Stimulated activated CD4-positive, alpha-beta T cell treated with anti-CD3 and anti-CD28 coated beads, Interleukin-12 subunit alpha, Interleukin-12 subunit beta, amount 100 ng/mL, for 48 hours (primary cell): Measurements from ENCODE around the gene CELF4.
"Not testable (repeated sequence)": the region's sequence is repeated elsewhere in the genome, so short reads cannot be mapped to it uniquely, and the experiment has no call there.

Experiments
- DNase-seq, 3 donors: peaks; one replicate each; pipeline ENCODE4 v3.0.0-alpha.2; 2020; ENCODE audit warnings: low read depth in 2 of 3, low spot score in 1 of 3

The CELF4 gene

DNA sequence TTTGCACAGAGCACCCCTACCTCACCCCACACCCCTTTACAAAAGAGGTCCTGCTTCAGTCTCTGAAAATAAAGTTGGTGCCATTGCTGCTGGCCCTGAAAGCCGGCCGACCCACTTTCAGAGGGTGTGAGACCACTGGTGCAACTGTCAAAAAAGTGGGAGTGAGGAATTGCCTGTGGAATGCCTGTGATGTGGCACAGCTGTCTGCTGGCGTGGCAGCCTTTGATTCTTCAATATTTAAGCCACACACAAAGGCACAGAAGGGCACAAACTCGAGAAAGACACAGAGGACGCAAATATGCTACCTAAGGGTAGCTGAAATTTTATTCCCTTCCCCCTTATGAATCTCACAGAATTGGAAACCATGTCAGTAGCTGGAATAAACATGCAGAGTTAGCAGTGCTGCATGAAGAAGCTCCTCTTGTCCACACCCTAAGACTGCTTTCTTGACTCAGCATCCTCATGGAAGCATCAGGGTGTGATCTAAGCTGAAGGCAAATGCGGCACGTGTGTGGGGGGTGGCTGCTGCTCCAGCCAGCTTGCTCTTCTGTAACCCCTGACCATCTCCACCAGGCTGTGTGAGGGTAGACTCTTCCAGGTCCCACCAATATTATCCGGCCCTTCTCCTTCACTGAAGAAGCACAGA, 92.3 kb downstream of the CELF4 start:
- DNase-seq, result no peak

DNA sequence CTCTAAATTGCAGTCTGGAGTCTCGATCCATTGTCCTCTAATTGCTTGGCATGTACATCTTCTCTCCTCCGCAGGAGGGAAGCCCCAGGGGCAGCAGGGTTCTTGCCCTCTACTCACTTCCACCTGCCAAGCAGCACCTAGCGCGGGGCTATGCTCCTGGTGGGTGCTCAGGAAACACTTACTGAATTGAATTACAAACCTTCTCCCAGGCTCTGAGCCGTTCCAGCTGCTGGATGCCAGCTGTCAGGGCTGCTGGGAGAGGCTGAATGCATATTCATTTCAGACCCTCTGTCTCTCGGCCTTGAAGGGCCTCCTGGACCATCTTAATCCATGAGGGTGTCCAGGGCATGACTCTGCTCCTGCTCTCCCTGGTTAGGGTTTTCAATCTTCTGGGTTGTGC, 94.0 kb downstream of the CELF4 start:
- no peak for DNase-seq

- DNase-seq, result no peak
Measured at GRCh38 chr18:37470986-37471385, 94.6 kb downstream of the CELF4 start.

- DNase-seq, result no peak
Measured at GRCh38 chr18:37467002-37467662, 98.5 kb downstream of the CELF4 start.

DNA sequence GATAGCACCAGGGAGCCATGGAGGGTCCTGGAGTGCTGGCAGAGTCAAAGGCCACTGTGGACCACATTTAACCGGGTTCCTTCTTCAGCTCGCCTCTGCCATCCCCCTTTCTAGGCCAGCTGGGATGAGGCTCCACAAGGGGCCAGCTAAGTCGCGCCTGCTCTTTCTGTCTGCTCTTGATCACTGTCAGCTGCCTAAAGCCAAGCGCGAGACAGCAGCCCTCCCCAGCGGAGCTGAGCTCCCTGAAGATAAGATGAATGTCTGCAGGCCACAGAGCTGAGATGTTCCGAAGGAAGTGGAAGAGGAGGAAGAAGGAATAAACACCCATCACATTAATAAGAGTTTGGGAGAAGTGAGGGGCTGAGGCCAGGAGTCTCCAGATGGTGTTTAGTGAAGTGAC, 99.6 kb downstream of the CELF4 start:
- no peak for DNase-seq

GRCh38 chr18:37464257-37464656, 101.3 kb downstream of the CELF4 start:
- no peak for DNase-seq

- not testable (repeated sequence) for DNase-seq
Measured at GRCh38 chr18:37461329-37461728, 104.3 kb downstream of the CELF4 start.

DNA sequence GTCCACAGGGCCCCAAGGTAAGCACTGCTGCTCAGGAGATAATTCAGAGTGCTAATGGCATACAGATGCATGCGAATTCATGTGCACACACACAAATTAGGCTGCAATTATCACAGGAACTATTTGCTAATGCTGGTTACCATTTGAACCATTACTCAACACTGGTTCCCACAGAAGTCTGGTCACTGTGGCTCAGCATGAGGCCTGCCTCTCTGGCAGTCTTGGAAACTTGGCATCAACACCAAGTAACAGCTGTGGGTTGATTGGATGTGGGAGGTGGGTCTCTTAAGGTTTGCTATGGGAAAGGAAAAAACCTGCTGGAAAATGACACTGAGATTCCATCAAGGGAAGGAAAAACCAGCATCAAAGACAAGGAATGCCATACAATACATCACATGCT, 105.0 kb downstream of the CELF4 start:
- DNase-seq, result no peak

- DNase-seq, result no peak
Measured at GRCh38 chr18:37458697-37459096, 106.9 kb downstream of the CELF4 start.

DNA sequence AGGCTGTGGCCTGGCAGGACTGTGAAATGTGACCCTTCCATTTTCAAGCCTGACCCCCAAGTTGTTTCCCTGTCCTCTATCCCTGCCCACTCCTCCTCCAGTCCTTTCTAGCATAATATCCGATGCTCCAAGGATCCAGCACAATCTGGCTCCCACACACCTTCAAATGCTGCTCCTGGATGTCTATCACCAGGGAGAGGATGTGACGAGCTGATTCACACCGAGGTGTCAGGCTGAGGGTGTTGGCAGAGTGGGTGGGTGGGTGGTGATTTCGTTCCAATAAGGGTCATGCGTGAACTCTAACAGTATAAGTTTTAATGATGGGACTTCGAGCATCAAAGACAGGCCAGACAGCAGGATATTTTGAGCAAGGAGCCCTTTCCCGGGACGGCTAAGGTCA, 107.8 kb downstream of the CELF4 start:
- DNase-seq, result no peak

GRCh38 chr18:37457341-37457740, 108.3 kb downstream of the CELF4 start:
- no peak for DNase-seq

- no peak for DNase-seq
Measured at GRCh38 chr18:37456873-37457272, 108.7 kb downstream of the CELF4 start.

- no peak for DNase-seq
Measured at GRCh38 chr18:37456395-37456794, 109.2 kb downstream of the CELF4 start.

DNA sequence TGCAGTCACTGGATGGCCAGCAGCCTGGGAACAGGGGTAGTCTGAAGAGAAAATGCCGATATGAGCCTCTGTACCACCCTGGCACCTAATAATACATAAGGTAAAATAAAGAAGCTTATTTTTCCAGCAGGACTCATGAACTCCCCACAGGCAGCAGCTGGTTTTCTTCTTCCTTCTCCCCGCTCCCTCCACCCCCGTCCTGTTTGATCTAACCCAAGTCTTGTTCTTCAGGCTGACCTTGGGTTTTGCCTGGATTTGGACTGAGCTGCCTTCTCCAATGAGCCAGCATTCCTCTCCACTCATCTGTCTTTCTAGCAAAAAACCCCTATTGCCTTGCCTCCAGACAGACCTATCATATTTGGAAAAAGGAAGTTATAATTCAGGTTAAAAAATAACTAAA, 111.8 kb downstream of the CELF4 start:
- no peak for DNase-seq

DNA sequence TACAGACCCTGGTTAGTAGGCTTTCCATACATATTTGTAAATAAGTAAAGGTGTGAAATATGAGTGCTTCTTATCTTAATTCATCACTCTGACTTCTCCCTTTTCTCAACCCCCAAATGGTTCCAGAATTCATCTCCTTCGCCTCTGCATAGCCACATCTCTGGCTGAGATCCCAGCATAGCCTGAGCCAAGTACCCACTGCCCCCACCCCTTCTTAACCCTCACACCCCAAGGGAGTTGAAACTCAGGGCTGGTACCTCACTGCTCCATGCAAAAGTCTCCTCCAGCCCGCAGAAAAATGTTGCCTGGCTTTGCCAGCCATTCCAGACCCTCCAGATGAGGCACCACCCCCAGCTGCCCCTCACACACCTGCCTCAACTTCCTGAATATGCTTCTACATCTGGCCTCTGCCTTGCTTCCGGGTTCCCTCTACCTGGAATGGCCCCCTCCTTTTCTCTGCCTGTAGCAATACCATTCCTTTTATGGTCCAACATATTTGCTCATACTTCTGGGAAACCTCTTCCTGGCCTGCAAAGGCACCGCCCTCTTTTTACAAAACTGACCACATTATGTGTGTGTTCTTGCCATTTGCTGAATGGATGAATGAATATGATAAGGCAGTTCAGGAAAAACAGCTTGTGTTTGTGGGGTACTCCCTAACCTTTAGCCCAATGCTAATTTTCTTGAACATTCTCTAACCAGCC, 112.8 kb downstream of the CELF4 start:
- DNase-seq, result no peak

DNA sequence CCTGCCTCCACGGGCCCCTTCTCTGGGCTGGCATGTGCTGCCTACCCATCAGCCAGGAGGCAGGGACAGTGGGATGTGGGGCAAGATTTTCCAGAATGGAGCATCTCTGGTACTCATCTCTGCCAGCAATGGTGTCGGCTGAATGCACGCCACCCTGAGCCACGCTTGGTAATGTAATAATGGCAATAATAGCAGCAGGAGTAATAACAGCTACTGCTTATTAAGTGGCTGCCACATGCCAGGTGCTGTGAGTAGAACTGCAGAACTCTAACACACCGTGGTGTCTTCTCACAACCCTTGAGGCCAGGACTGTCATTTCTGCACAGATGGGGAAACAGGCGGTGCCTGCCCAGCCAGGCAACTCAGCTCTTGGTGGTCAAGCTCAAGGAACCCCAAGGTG, 113.6 kb downstream of the CELF4 start:
- no peak for DNase-seq

GRCh38 chr18:37451239-37451825, 114.3 kb downstream of the CELF4 start:
- no peak for DNase-seq

DNA sequence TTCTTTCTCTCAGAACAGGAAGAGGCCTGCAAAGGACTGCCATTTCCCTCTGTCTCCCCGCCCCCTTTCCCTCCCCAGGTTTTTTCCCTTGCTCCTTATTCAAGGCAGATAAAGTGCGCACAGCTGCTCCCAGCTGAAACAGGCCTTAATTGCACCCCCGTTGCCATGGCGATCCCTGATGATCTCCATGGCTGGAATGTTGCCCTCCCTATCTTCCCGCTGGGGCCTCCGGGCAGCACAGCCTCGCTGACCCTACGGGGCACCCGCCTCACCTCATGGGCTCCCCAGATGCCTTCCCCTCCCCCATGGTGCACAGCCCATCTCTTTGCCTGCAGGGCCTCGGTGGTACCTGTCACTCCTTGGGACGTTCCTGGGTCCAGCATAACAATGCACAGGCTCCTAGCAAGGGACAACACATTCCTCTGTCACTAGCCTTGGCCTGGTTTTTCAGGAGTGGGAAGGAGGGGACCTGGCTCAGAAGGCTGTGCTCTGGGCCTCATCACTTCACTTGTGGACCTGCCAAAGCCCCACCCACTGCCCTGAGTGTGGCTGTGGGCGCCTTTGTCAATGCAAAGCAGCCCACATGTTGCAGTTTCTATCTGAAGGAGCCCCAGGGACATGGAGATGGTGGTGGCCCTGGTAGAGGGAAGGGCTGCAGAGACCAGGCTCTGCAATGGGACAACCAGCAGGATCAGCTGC, 115.0 kb downstream of the CELF4 start:
- no peak for DNase-seq

- no peak for DNase-seq
Measured at GRCh38 chr18:37449618-37450017, 116.0 kb downstream of the CELF4 start.

DNA sequence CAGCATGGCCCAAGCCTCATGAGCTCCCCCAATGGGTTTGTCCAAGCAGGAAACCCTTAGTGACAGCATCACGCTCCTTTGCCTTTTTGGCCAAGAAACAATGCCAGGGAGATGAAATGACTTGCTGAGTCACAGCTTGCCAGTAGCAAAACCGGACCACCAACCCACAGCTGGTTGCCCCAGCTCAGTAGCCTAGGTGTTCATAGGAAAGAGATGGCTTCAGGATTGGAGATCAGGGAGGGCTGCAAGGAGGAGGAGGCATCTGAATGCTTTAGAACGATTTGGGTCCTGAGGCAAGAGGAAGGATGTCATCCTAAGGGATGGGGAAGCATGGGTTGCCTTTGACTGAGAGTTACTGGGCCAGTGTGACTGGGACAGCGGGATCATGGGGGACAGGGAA, 116.7 kb downstream of the CELF4 start:
- no peak for DNase-seq
